Stimulated activated CD4-positive, alpha-beta T cell treated with anti-CD3 and anti-CD28 coated beads, Interleukin-15, amount 100 ng/mL, for 1 hour (primary cell): ENCODE results near the gene ZNF184.

Source experiments
- DNase-seq, 2 donors: peaks; one replicate each; pipeline ENCODE4 v3.0.0-alpha.2; 2020; ENCODE audit warnings: low read depth in 1 of 2, low spot score in 1 of 2

ZNF184 gene

DNA sequence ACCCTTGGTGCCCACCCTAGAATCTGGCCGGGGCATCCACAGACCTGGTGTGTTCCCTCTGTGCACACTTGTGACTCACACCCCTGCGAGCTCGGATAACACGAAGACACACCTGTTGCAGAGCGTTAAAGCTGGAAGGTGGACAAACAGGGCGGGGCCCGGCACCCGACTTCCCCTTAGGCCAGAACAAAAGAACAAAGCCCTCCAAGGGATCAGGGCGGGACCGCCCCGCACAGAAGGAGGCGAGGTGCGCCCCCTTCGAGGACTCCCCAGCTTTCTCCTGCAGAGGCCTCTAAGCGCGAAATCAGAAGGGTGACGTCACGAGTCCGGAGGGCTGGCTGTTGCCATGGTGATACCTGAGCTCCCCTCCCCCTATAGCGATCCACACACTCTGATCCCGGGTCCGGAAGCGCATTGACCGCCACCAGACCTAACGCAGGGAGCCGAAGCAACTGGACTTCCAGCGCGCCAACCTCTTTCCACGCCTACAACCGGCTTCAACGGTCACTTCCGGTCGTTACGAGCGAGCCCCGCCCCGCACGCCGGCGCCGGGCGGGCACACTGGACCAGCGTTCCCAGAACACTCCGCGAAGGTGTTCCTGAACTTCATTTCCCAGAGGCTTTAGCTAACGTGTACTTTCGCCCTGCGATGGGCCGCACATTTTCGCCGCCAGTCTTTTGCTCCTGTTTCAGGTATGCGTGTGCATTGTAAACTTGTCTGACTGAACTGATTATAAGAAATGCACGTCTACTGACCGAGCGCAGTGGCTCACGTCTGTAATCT is at the start of gene ZNF184:
TSS of gene ZNF184 (minus strand) at position 489 of the 784 bp plus-strand sequence. CDS start 811 bp downstream, outside the sequence.
- peak; percentile 66 to 71 for DNase-seq

DNA sequence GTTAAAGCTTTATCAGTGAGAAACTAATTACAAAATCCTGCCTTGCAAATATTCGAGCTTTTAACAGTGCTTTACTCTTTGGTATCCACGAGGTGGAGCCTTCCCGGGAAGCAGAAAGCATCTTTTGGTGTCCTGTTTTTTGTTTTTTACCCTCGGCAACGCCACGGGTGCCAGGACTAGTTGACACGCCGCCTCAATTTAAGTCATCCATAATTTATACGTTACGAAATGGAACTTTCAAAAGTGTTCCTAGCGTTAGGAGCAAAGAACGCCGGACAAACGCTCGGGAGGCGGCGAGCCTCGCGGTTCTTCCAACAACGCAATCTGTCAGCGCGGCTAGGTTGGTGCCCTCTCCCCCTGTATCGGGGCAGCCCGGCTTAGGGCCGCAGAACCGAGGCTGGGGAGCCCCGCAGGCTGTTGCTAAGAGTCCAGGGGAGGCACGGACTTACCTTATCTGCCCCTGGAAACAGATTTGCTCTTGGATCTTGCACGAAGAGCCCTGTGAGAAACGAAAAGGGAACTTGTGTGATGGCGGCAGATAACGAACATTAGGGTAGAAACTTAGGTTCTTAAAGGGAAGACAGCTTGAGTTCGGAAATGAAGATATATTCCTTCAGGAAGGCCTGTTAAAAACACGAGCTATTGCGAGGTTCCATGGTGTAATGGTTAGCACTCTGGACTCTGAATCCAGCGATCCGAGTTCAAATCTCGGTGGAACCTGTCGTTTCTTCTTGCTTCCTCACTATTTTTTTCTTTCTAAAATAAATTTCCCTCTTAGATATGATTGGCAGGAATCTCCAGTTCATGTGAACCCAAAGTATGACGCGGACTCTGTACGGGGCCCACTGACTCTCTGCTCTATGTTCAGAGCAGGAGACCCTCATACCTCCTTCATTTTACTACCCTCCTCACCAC is 46.2 kb upstream of the ZNF184 start:
- DNase-seq: peak; percentile 12 to 31

DNA sequence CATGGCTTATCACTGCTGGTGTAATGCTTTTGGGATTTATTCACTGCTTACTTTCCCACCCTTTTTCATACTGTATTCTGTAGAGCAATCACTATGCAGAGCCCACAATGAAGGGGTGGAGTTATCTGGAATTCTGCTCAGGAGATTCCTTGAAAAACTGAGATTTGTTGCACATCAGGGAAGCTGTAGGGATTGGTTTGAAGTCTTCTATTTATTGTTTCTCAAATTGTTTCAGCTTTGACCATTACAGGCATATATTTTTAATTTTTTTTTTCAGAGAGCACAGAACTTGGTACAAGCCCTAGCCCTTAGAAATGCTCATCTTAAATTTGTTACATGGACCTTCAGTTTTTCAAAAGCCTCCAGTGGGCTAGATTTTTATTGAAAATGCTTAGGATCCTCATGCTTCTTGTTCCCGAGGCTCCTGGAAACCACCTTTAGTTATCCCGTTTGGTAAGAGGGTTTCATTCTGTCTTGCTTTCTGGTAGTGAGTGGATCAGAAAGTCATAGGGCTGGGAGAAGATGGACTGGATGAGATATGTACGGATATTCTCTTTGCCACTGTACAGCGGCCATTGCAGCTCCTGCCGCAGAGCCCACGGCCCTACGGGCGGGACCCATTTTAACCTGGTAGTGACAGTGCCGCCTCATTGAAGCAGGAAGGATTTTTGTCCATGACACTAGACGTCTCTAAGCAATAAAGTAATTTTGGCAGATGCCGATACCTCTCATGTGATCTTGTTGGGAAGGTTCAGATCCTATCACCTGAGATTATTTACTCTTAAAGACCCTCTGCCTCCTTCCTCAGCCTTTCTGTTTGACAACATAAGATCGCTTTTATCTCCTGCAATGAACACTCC is 45.3 kb upstream of the ZNF184 start:
- no peak for DNase-seq

DNA sequence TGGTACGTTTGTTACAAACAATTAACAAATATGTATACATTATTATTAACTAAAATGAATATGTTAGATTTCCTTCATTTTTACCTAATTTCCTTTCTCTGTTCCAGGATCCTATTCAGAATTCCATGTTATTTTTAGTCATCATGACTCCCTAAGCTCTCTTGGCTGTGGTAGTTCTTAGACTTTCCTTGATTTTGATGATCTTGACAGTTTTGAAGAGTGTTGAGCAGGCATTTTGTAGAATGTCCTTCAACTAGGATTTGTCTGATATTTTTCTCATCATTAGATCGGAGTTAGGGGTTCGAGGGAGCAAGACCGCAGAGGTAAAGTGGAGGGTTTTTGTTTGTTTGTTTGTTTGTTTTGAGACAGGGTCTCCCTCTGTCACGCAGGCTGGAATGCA is 44.3 kb upstream of the ZNF184 start:
- no peak for DNase-seq

DNA sequence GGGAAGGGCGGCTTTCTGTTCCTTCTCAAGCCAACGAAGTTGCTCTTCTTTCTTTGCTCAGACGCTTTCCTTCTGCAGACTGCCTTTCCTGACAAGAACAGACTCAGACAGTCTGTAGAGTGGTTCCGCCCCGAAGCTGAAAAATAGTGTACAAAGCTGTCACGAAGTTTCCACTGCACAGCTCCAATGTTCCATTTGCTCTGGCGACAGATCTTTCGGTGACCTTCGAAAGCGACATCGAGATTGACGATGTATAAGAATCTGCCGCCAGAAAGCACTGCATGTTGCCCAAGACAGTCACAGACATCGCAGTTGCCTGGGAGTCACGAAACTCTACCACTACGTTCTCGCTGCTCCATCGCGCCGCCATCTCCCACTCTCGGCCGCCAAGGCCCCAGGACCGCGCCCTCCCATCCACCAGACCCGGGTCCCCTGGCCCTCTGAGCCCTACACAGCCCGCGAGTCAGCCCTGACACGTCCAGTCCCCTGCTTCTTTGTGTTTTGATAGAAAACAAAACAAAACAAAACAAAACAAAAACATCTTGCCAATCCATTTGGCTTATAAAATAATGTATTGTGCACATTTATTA is 42.1 kb upstream of the ZNF184 start:
- DNase-seq: no peak

DNA sequence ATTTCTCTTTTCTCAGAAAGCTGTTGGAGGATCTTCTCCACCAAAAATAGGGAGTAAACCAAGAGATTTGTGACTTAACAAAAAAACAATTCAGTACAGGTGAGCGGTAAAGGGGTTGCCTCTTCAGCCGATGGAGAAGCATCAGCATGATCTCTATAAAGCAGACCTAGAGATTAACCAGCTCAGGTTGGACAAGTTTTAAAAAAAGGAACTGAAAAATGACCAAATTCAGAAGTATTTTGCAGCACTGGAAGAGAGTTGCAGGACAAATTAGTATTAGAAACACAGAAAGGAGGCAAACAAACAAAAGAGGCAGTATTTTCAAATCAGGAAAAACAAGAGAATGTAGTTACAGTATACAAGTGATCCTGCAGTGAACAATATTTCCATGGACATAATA is 39.6 kb upstream of the ZNF184 start:
- no peak for DNase-seq

DNA sequence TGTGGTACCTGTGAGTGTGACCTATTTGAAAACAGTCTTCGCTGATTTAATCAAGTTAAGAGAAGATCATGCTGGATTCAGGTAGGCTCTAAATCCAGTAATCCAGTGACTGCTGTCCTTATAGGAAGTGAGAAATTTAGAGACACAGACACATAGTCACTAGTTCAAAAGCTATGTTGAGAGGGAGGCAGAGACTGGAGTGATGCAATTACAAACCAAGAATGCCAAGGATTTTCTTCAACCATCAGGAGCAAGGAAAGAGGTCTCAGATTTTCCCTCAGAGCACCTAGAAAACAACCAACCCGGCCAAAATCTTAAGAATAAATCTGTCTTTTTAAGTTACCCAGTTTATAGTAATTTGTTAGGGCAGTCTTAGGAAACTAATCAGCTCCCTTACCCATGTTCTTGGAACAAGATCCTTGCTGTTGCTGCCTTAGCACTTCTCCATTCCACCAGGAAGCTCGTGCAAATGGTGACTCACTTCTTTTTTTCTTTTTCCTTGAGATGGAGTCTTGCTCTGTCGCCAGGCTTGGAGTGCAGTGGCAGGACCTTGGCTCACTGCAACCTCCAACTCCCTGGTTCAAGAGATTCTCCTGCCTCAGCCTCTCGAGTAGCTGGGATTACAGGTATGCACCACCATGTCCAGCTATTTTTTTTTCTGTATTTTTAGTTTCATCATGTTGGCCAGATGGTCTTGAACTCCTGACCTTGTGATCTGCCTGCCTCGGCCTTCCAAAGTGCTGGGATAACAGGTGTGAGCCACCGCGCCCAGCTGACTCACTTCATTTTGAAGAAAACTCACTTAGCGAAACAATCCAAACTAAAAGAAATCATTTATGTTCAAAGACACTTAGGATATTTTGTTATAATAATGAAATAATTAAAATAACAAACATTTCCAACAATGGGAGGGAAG is 34.4 kb upstream of the ZNF184 start:
- DNase-seq: no peak

DNA sequence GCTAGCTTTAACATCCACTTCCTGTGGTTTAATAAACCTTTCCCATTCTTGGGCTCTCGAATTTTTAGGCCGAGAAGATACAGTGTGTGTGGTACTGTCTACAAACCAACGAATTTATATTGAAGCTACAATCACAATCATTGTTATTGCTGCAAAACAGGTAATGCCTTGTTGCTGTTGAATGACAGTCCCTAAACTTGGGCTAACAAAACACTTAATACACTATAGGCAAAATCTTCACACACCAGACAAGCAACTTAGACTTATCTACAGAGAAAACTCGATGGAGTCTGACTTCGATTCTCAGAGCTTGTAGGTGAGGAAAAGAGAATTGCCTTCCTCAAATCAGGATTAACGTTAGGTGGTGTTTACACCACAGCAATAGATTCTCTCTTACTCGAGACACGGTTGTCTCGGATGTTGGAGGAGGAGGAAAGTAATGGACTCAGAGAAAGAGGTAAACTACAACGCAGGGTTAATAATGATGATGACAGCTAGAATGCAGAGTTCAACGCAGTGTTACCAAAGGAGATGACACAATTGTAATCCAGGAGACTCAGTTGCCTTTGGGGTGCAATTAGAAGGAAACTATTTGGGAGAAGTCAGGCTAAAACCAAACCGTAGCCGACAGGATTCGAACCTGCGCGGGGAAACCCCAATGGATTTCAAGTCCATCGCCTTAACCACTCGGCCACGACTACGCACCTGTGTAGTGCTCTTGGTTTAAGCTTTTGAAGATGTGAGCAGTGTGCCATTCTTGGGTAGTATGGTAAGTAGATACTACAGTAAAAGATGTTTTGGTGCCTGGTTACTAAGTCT is 32.5 kb upstream of the ZNF184 start:
- DNase-seq: peak in 1 of 2 donors; percentile 22

DNA sequence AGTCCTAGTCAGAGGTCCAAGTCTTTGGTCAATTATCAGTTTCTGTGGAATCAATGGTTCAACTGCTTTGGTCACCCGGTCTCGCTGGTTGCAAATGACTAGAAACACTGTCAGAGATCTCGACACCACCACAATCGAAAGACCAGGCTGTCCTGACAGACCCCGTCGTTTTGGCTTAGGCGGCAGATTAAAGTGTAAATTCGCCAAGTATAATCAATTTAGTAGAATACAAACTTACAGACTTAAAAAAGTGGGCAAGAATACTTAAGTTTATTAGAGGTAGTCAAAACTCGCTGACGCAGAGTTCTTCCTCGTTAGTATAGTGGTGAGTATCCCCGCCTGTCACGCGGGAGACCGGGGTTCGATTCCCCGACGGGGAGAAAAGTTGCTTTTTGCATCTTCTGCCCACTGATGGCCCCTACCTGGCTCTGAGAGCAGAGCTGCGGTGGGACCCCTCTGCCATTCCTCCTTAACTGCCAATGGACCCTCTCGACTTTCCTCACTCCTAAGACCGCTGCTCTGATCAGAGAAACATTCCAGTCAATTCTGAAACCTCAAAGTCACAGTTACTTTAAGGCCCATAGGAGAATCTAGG is 30.6 kb upstream of the ZNF184 start:
- DNase-seq: peak; percentile 61 to 78

DNA sequence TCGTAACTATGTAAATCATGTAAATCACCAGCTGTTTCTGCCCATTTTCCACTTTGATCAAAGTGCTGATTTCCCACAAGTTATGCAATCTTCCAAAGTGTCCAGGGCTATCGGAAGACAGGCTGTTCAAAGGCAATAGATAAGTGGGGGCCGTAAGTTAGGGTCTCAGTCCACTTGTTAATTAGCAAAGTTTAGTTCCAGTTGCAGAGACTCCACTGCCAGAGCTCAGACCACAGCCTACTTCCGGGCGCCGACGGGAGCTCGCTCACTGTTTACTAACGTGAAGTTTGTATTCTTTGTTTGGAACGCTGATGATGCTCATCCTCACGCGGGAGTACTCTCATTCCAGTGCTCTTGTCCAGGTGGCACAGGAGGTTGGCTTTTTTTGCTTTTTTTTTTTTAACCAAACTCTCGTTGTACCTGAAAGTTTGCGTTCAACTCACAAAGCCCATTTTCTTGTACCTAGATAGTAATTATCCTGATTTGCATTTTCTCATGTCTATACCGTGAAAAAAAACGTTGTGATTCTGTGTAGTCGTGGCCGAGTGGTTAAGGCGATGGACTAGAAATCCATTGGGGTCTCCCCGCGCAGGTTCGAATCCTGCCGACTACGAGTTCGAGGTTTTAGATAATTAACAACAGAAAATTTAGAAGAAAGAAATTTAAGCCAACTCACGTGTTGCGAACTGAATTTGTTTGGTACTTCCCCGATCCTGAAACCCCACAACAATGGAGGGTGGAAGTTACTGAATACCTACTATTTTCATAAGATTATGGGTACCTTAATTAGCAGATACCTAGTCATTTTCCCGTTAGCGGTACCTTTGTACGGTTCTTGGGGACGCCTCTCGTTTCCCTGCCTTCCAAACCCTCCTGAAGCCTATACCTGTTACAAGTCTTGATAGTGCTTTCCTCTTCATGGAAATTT is 29.9 kb upstream of the ZNF184 start:
- DNase-seq: peak; percentile 19 to 70

DNA sequence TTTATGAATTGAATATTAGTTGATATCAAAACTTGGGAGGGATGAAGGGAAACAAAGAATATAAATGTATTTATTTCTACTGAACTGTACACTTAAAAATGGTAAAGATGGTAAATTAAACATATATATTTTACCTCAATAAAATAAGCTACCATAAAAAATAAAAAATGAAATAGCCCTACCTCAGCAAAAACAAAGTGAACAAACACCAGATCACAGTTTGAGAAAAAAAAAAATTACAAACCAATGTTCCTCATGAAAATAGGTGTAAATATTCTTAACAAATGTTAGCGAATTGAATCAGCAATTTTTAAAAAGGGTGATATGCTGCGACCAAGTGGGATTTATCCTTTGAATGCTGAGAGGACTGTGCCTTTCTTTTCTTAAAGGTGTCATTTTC is 28.3 kb upstream of the ZNF184 start:
- DNase-seq: no peak

DNA sequence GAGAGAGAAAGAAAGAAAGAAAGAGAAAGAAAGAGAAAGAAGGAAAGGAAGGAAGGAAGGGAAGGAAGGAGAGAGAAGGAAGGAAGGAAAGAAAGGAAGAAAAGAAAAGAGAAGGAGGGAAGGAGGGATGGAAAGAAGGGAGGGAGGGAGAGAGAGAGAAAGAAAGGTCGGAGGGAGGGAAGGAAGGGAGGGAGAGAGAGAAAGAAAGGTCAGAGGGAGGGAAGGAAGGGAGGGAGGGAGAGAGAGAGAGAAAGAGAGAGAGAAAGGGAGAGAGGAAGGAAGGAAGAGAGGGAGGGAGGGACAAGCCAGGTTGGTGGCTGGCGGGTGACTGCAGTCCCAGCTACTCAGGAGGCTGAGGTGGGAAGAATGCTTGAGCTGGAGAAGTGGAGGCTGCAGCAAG is 27.3 kb upstream of the ZNF184 start:
- DNase-seq: no peak

DNA sequence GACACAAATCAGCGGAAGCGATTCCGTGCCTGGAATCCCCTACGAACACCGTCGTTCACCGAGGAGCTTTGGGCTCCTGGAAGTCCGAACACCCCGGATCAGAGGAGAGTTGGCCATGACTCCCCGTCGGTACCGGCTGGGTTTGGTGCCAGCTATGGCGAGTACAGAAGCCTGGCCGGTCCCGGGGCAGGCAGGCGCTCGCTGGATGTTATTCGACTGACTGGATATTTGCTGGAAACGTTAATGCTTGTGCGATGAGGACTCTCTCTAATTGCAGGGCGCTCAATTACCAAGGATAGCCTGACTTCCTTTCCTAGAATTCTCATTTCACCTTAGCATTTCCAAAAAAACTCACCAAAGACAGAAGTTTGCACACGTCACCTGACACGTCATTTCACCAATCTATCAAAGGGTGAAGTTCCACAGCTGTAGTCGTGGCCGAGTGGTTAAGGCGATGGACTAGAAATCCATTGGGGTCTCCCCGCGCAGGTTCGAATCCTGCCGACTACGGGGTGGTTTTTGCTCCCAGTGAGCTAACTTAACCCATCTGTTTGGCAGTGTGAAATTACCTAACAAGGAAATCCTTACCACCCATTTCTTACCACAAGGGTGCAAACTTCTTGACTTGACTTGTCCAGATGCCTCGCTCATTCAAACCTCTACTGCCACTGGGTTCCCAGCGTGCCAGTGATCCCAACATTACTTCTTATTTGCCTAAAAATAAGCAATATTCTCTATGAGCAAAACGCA is 22.7 kb upstream of the ZNF184 start:
- DNase-seq: peak in 1 of 2 donors; percentile 49

DNA sequence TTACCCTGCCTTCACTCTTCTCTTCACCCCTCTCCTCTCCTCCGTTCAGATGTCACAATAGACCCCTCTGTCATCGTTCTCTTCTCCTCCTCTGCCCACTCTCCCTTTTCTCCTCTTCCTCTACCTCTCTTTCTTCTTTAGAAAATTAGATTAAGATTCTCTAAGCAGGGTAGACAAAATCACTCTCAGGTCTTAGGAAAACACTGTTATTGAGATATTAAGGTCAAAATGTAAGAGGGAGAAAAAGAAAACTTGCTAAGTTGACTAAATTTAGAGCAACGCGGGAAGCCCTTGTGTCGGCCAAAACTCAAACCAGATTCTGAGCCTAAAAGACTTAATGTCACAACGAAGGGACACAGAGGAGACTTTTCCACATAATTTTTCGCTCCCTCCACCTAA is 22.1 kb upstream of the ZNF184 start:
- no peak for DNase-seq

DNA sequence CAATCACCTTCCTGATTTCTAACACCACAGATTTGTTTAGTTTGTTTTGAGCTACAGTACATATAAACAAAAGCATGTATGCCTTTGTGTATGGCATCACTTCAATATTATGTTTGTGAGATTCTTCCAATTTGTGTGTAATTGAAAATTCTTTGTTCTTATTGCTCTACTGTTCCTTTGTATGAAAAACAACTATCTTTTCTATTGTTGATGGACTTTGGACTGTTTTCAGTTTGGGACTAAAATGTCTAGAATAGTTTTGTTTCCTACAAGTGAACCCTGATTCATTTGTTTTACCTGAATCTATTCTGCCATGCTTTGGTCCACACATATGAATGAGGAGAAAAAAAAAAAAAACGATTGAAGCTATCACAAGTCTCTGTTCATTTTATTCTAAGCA is 21.2 kb upstream of the ZNF184 start:
- DNase-seq: no peak

DNA sequence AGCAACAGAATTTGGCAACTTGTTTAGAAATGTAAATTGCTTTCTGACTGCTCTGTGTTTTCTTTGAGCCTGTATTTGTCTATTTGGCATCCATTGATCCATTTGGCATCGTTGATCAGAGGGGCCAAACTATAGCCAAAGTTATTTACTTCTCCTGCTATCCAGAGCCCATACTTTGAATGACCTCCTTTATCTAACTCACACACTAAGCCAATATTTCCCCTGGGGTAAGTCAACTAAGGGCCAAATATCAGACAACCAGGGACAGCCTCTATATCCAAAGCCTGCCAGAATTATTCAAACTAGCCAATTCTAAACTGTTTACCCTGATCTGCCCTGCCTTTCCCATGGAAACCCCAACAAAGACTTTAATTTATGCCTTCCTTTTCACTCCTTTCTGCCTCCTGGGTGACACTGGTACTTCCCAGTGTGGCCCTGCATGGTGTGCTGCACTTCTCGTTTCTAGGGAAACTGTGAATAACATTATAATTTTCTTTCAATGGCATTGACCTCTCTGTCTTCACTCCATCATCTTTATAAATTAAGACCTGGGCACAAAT is 19.8 kb upstream of the ZNF184 start:
- DNase-seq: no peak
